Measurements from ENCODE around the gene GRM7.

- TF ChIP-seq, protein P1, sequence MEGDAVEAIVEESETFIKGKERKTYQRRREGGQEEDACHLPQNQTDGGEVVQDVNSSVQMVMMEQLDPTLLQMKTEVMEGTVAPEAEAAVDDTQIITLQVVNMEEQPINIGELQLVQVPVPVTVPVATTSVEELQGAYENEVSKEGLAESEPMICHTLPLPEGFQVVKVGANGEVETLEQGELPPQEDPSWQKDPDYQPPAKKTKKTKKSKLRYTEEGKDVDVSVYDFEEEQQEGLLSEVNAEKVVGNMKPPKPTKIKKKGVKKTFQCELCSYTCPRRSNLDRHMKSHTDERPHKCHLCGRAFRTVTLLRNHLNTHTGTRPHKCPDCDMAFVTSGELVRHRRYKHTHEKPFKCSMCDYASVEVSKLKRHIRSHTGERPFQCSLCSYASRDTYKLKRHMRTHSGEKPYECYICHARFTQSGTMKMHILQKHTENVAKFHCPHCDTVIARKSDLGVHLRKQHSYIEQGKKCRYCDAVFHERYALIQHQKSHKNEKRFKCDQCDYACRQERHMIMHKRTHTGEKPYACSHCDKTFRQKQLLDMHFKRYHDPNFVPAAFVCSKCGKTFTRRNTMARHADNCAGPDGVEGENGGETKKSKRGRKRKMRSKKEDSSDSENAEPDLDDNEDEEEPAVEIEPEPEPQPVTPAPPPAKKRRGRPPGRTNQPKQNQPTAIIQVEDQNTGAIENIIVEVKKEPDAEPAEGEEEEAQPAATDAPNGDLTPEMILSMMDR (IDR thresholded peaks at IDR 0.05): no peak
- TF ChIP-seq POLR2AphosphoS5 (IDR thresholded peaks at IDR 0.05): no peak
- TF ChIP-seq POLR2A (IDR thresholded peaks at IDR 0.05; ENCODE audit: low read depth): no peak
Observed at GRCh38 chr3:7733933-7734332, 873.0 kb downstream of the GRM7 start.

Data from esophagus muscularis mucosa (tissue), 3 donors.